GM18951 (cell line): ENCODE measurements around the gene HEATR1.
A peak's percentile ranks its signal among the peaks of the same experiment; 100 is the strongest.

Experiments
- POLR2A ChIP-seq: IDR thresholded peaks from 4 replicates; pipeline ENCODE4 v1.6.1; 2011; ENCODE audit warnings: mild to moderate bottlenecking; ENCODE audit not compliant: insufficient read length, insufficient read depth; ENCODE audit errors: extremely low read depth
- in situ Hi-C: fragments of 300-500 bp; cut with MboI; formaldehyde crosslinking; loops from one replicate; pipeline ENCODE4 v1.12.0; 2022; ENCODE audit warnings: low sequenced_read_pairs, mixed read lengths, inconsistent platforms; ENCODE audit not compliant: unreplicated experiment

Gene HEATR1

DNA sequence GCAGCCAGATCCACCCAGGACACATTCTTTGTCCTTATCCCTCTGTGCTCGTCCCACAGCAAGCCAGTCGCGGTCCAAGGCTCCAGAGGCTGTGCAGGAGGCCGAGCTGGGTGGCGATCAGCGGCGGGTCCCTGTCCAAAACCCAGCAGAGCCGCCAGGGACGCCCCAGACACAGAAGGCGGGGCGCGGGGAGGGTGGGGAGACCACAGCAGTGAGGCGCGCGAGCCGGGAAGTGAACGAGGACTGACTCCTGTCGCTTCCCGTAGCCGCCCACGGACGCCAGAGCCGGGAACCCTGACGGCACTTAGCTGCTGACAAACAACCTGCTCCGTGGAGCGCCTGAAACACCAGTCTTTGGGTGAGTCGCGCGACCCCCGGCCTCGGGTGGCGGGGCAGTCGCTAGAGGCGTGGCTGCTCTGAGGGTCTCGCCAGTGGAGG, 80.6 kb downstream of the HEATR1 start, which contains the start of gene LGALS8:
LGALS8 (plus strand) TSS at position 279 of the 438 bp plus-strand sequence. CDS start 2,089 bp downstream, outside the sequence.
- in situ Hi-C loops: no loop called here
- peak; percentile 53 for TF ChIP-seq POLR2A

DNA sequence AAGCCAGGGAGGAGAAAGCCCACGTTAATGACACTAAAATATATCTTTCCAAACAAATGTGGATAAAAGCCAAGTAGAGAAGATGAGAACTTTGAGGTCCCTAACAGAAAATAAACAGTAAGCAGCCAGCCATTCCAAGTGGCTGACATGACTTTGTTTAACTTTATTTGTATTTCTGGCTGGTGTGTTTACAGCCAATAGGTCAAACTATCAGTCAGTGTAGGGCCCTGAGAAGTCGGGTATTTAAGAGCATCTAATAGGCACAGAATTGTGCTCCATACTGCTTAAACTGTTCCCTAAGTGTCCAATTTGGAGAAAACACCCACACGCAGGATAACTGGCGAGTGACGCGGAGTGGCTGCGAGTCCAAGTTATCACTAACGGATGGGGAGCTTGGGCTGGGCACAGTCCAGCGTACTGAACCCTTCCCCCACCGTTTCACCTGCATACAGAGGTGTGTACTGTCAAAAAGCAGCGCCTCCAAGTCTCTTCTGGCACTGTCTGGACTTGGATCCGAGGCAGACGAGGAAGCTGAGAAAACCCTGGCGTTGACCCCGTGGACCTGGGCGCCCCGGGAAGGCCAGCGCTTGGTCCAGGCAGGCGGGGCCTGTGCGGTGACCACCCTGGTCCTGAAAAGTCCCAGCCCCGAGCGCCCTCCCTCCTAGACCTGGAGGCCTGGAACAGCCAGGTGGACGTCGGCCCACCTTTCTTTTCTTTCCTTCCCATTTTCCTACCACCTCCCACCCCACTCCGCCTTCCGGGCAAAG, 81.2 kb downstream of the HEATR1 start:
- no peak for TF ChIP-seq POLR2A
- in situ Hi-C loops: no loop called here

DNA sequence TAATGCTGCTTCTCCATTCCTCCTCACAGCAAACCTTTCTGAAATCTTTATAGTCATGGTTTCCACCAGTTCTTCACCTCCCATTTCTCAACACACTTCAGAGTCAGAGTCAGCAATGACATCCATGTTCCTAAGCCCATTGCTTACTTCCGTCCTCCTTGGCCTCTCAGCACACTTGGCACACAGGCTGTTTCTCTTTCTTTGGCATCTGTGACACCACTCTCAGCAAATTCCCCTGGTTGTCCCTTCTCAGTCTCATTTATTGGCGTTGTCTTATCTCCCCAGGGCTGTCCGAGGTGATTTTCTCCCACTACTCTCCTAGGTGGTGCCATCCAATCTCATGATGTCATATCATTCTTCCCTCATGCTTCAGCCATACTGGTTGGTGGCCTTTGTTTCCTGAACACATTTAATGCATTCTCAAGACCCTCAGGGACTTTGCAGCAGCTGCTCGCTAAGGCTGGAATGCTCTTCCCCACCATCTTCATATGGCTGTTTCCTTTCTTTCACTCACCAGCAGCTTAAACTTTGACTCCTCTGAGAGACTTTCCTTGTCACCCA, 83.8 kb downstream of the HEATR1 start:
- in situ Hi-C loops: no loop called here

DNA sequence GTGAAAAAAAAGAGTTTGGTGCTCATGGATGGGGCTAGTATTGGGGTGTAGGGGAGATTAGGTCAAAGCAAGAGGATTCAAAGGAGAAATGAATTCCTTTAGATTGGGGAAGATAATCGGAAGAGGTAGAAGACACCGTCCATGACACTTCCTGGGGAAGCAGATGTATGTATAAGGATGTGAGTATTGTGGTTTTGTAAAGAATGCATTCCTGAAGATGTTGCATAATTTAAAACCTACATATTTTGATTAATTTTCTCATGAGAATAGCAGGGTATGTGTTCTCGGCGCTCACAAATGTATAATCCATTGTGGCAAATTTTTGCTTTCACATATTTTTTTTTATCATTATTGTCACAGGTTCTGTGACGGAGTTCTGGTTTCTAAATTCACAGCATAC, 86.0 kb downstream of the HEATR1 start:
- in situ Hi-C loops: no loop called here
- no peak for TF ChIP-seq POLR2A

More for the DNA sequence above, 83.8 kb downstream of the HEATR1 start:
- no peak for TF ChIP-seq POLR2A

DNA sequence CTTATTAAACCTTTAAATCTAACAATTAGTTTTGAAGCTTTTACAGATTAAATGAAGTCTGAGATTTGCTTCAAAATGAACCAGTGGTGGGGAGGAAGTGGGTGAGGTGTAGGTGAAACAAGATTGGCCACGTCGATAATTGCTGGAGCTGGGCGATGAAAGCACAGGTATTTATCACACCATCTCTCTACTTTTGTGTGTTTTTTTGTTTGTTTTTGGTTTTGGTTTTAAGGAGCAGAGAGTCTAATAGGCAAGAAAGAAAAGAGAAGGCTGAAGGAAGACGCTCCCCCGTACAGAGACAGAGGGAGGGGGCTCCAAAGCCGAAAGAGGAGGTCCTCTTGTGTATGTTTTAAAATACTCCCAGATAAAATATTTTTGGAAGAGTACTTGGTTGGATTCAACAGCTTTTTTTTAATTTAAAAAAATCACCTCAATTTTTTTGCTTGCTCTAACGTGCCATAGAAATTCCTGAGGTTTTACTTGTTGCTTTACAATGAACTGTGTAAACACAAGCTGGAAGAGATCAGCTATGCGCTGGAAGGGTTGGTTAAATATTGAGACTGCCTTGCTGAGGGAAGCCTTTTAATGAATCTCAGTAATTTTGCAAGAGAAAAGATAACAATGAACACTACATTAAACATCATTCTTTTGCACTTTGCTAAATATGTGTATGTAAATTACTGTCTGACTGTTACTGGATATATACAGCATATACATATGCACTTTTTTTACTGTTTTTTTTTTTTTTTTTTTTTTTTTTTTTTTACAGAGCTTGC, 87.2 kb downstream of the HEATR1 start:
- no peak for TF ChIP-seq POLR2A
- in situ Hi-C loops: no loop called here

DNA sequence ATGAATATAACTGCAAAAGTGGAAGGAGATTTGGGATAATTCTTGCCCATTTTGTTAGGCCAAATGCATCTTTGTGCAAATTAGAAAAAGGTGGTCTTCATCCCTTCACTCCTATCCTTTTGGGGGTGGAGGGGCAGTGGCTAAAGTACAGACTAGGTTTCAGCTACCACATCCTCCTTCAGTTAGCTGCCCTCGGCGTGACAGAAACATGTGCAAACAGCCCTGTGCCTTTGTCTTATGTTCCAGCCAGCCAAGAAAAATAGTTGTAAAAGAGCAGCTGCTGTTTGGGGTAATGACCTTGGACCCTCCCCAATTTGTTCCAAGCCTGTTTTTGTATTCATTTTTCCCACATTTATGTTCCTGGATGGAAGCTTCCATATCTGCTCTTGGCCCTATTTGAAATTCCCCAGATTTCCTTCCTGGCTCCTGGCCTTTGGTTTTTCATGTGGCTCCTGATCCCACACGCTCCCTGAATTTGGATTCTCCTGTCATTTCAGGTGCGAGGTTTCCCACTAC, 88.8 kb downstream of the HEATR1 start:
- in situ Hi-C loops: no loop called here
- no peak for TF ChIP-seq POLR2A

DNA sequence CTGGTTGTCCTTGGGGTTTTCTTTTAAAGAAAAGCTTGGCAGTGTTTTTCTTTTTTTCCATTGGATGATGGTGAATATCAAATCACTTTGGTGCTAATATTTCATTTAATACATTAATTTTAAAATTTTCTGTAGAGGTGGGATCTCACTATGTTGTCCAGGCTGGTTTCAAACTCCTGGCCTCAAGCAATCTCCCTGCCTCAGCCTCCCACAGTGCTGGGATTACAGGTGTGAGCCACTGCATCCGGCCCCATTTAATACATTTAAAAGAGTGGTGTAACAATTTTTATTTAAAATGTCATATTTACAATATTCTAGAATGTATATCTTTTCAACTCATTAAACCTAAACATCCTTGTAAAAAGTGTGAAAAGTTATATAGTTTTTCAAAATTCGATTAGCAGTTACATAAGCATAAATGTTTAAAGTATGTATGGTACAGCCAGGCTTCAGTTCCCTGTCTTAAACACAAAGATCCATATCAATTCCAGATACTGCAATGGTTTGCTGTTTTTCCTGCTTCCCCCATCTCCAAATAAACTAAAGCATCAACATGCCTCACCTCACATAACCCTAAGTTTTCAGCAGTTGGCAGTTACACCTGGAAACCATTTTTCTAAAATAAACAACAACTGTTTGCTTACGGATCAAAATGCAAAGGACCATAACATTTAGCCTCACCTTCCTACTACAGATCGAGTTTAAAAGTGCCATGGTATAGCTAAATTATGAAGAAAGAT, 89.4 kb downstream of the HEATR1 start:
- no peak for TF ChIP-seq POLR2A
- in situ Hi-C loops: no loop called here

DNA sequence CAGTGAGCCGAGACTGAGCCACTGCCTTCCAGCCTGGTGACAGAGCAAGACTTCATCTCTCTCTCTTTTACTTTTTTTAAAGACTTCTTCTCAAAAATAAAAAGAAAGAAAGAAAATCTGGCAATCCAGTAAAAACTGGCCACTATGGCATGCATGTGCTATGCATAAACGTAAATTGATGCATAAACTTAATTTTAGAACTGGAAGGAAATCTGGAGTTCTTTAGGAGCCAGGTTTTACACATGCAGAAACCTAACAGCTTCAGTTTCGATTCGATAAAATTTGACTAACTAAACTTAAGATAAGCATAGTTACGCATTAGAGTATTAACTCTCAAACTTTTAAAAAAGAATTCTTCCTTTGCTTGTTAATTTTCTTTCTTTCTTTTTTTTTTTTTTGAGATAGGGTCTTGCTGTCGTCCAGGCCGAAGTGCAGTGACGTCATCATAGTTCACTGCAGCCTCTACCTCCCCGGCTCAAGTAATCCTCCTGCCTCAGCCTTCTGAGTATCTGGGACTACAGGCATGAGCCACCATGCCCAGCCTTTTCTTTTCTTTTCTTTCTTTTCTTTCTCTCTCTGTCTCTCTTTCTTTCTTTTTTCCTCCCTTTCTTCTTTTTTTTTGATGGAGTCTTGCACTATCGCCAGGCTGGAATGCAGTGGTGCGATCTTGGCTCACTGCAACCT, 92.4 kb downstream of the HEATR1 start:
- in situ Hi-C loops: no loop called here
- TF ChIP-seq POLR2A: no peak

DNA sequence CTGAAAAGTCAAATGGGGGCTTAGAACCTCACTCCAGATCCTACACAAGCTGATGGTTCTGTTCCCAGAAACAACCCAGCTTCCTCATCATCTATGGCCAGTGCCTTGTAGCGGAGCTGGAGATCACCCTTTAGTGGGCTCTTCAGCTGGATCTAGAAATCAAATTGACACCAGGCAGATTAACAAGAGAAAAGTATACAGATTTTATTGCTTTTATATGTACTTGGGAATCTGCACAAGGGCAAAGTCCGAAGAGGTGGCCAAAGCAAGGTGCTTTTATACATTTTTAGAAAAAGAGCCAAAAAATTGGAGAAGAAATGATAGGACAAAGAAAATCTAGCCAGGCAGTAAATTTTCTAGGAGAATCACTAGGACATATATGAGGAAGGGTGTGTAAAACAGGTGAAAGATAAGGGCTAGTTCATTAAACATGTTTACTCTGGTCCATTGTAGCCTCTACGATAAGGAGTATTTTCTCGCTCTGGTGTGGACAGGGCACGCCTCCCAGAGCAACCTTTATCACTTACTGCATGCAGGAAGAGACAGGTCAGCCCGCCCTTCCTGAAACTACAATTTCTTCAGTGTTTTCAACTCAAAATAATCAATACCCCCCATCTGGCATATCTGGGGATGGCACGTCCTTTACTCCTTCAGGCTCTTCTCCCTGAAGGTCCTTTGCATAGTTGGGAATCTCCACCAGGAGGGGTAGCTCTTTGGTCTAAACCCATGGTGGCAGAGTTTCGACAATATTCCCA, 94.5 kb downstream of the HEATR1 start:
- in situ Hi-C loops: no loop called here
- TF ChIP-seq POLR2A: no peak

DNA sequence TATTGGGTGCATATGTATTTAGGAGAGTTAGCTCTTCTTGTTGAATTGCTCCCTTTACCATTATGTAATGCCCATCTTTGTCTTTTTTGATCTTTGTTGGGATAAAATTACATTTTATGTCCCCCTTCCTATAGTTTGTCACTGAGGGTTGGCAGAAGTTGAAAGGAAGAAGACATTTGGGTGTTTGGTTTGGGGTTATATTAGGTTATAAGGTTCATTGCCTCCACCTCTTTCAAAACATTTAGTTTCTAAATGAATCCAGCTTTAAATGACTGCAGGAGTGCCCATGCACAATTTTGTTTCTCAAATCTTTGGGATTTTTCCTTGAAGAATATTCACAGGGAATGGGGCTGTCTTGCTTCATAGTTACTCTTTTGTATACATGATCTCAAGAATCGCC, 95.1 kb downstream of the HEATR1 start:
- in situ Hi-C loops: no loop called here

DNA sequence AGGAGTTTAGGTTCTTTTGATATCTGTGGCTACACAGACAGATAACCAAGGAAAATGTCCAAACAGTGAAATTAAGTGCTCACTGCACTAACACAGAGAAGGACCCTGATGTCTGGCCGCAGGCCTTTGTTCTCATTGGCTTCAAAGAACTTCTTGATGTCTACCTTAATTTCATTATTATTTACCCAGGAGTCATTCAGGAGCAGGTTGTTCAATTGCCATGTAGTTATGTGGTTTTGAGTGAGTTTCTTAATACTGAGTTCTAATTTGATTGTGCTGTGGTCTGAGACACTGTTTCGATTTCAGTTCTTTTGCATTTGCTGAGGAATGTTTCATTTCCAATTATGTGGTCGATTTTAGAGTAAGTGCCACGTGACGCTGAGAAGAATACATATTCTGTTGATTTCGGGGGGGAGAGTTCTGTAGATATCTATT, 95.7 kb downstream of the HEATR1 start:
- in situ Hi-C loops: no loop called here
- no peak for TF ChIP-seq POLR2A

More for the DNA sequence above, 95.1 kb downstream of the HEATR1 start:
- TF ChIP-seq POLR2A: no peak
